IMR-90 (cell line): ENCODE results near the gene FAM168A. TPM values are rescaled to one million over a fixed set of nuclear protein-coding genes. Genes with fewer than 3 reads are reported as not detected.

Experiments
- ATAC-seq: fragments of 200-7000 bp; cut with Tn5 transposase; 2 replicates; pipeline ENCODE4 v1.9.1; 2020; ENCODE audit warnings: low read depth, mild to moderate bottlenecking, moderate library complexity
- BruUV-seq: library from RNA; stranded (reverse); fragments of 400-500 nt; replicated peaks from 2 replicates; lab custom pipeline; 2021; lab: Mats Ljungman, UMichigan
- CTCF ChIA-PET: fragments of 300-600 bp; formaldehyde crosslinking; extraction: SDS; loops from one replicate; lab custom pipeline; 2021; ENCODE audit warnings: antibody characterized with exemption; lab: Yijun Ruan, JAX
- POLR2A ChIA-PET: fragments of 300-600 bp; sonication (Branson Sonifier 250); formaldehyde crosslinking; loops from one replicate; lab custom pipeline; 2022; ENCODE audit warnings: antibody characterized with exemption; ENCODE audit not compliant: unreplicated experiment; lab: Charles Lee
- DNase-seq: peaks from one replicate; pipeline ENCODE4 v3.0.0; 2013
- H2AFZ ChIP-seq: replicated peaks from 2 replicates; pipeline ENCODE3; 2013; ENCODE audit warnings: low read length, mild to moderate bottlenecking; ENCODE audit not compliant: poor library complexity
- H2AK5ac ChIP-seq: 2 replicates; pipeline ENCODE4 v1.6.1; 2013; ENCODE audit warnings: low read depth, low read length, inconsistent platforms
- H2AK9ac ChIP-seq: replicated peaks from 2 replicates; pipeline ENCODE3; 2013; ENCODE audit warnings: mild to moderate bottlenecking, low read depth, low read length, moderate library complexity; ENCODE audit not compliant: poor library complexity
- H2BK120ac ChIP-seq: 2 replicates; pipeline ENCODE4 v1.6.1; 2013; ENCODE audit warnings: low read depth, low read length, inconsistent platforms
- H2BK15ac ChIP-seq: 3 replicates; pipeline ENCODE4 v1.6.1; 2013; ENCODE audit warnings: low read depth, low read length, inconsistent platforms
- H2BK20ac ChIP-seq: 2 replicates; pipeline ENCODE4 v1.6.1; 2013; ENCODE audit warnings: low read depth, mild to moderate bottlenecking, inconsistent platforms, low read length, moderate library complexity
- H2BK5ac ChIP-seq: 2 replicates; pipeline ENCODE4 v1.6.1; 2013; ENCODE audit warnings: mild to moderate bottlenecking, low read depth, low read length, inconsistent platforms; ENCODE audit not compliant: poor library complexity, severe bottlenecking
- H3K14ac ChIP-seq: replicated peaks from 2 replicates; pipeline ENCODE4 v1.6.1; 2013; ENCODE audit warnings: low read depth, low read length, inconsistent platforms
- H3K18ac ChIP-seq: 2 replicates; pipeline ENCODE4 v1.6.1; 2013; ENCODE audit warnings: low read depth, low read length, control low read depth
- H3K23ac ChIP-seq: 2 replicates; pipeline ENCODE4 v1.6.1; 2013; ENCODE audit warnings: low read depth, low read length, inconsistent platforms
- H3K27ac ChIP-seq: 2 replicates; pipeline ENCODE4 v1.5.1; 2013; ENCODE audit warnings: mild to moderate bottlenecking, control low read depth, low read length; ENCODE audit not compliant: insufficient read depth
- H3K27me3 ChIP-seq: 2 replicates; pipeline ENCODE4 v1.6.1; 2013; ENCODE audit warnings: low read length; ENCODE audit not compliant: control insufficient read depth, insufficient read depth
- H3K36me3 ChIP-seq: 2 replicates; pipeline ENCODE4 v1.6.1; 2013; ENCODE audit warnings: low read length, mixed read lengths; ENCODE audit not compliant: control insufficient read depth, insufficient read depth
- H3K4ac ChIP-seq: 2 replicates; pipeline ENCODE4 v1.6.1; 2013; ENCODE audit warnings: low read depth, low read length, inconsistent platforms
- H3K4me1 ChIP-seq: 2 replicates; pipeline ENCODE4 v1.6.1; 2013; ENCODE audit warnings: low read length, mixed read lengths; ENCODE audit not compliant: control insufficient read depth, insufficient read depth
- H3K4me2 ChIP-seq: 2 replicates; pipeline ENCODE4 v1.6.1; 2013; ENCODE audit warnings: low read depth, mild to moderate bottlenecking, control low read depth, low read length, moderate library complexity
- H3K4me3 ChIP-seq: 2 replicates; pipeline ENCODE4 v1.5.1; 2013; ENCODE audit warnings: low read depth, mild to moderate bottlenecking, control low read depth, low read length, moderate library complexity; ENCODE audit not compliant: insufficient read depth
- H3K56ac ChIP-seq: 2 replicates; pipeline ENCODE4 v1.6.1; 2013; ENCODE audit warnings: low read length, inconsistent platforms; ENCODE audit not compliant: insufficient read depth; ENCODE audit errors: extremely low read depth
- H3K79me1 ChIP-seq, 2 experiments: 2 replicates each; pipeline ENCODE4 v1.6.1; 2013; ENCODE audit warnings: low read length in 2 of 2, inconsistent platforms in 1 of 2, low read depth in 1 of 2
- H3K9ac ChIP-seq: 2 replicates; pipeline ENCODE4 v1.6.1; 2013; ENCODE audit warnings: low read depth, low read length, control low read depth
- H3K9me1 ChIP-seq: 2 replicates; pipeline ENCODE4 v1.6.1; 2013; ENCODE audit warnings: low read length, inconsistent platforms; ENCODE audit not compliant: insufficient read depth
- H3K9me3 ChIP-seq: 2 replicates; pipeline ENCODE4 v1.6.1; 2013; ENCODE audit warnings: low read length; ENCODE audit not compliant: control insufficient read depth, insufficient read depth
- H4K20me1 ChIP-seq: 2 replicates; pipeline ENCODE4 v1.6.1; 2013; ENCODE audit warnings: low read length, inconsistent platforms; ENCODE audit not compliant: insufficient read depth
- H4K5ac ChIP-seq: 2 replicates; pipeline ENCODE4 v1.6.1; 2013; ENCODE audit warnings: mild to moderate bottlenecking, low read depth, low read length, control low read depth
- H4K8ac ChIP-seq, 2 experiments: 2 replicates each; pipeline ENCODE4 v1.6.1; 2013; ENCODE audit warnings: low read depth in 2 of 2, low read length in 2 of 2, control low read depth in 1 of 2, inconsistent platforms in 1 of 2
- H4K91ac ChIP-seq: 2 replicates; pipeline ENCODE4 v1.6.1; 2013; ENCODE audit warnings: low read depth, low read length, inconsistent platforms; ENCODE audit not compliant: insufficient read depth
- CEBPB ChIP-seq: IDR thresholded peaks from 2 replicates; pipeline ENCODE4 v1.6.1; 2012; ENCODE audit warnings: low read depth, low read length, improper control_type of control experiment
- CHD1 ChIP-seq: IDR thresholded peaks from 2 replicates; pipeline ENCODE4 v1.6.1; 2012; ENCODE audit warnings: low read depth, low read length, improper control_type of control experiment
- ELK1 ChIP-seq: fragments of 150-350 bp; IDR thresholded peaks from 2 replicates; pipeline ENCODE4 v1.6.1; 2016; ENCODE audit warnings: low read depth, mild to moderate bottlenecking, low read length, moderate library complexity, borderline replicate concordance
- MAFK ChIP-seq: IDR thresholded peaks from 2 replicates; pipeline ENCODE4 v1.6.1; 2012; ENCODE audit warnings: low read depth, low read length, improper control_type of control experiment
- MXI1 ChIP-seq: IDR thresholded peaks from 2 replicates; pipeline ENCODE4 v1.6.1; 2012; ENCODE audit warnings: low read depth, mild to moderate bottlenecking, low read length, moderate library complexity, borderline replicate concordance
- NFE2L2 ChIP-seq: fragments of 150-350 bp; IDR thresholded peaks from 2 replicates; pipeline ENCODE4 v1.6.1; 2016; ENCODE audit warnings: low read depth, mild to moderate bottlenecking, low read length
- POLR2A ChIP-seq: IDR thresholded peaks from 2 replicates; pipeline ENCODE4 v1.6.1; 2012; ENCODE audit warnings: mild to moderate bottlenecking, low read depth, low read length
- RAD21 ChIP-seq: IDR thresholded peaks from 2 replicates; pipeline ENCODE4 v1.6.1; 2012; ENCODE audit warnings: low read length, improper control_type of control experiment
- RFX5 ChIP-seq: IDR thresholded peaks from 2 replicates; pipeline ENCODE4 v1.8.0; 2012; ENCODE audit warnings: low read depth, mild to moderate bottlenecking, low read length, moderate library complexity
- USF2 ChIP-seq: fragments of 150-350 bp; IDR thresholded peaks from 2 replicates; pipeline ENCODE4 v1.6.1; 2017; ENCODE audit warnings: mild to moderate bottlenecking, antibody characterized with exemption, low read length, low read depth
- WGBS, 2 experiments: methylation state at CpG; one replicate each; pipeline versions ENCODE4 v1.1.5 to v1.1.7; 2013; ENCODE audit warnings: missing lambda C conversion rate in 2 of 2; ENCODE audit not compliant: insufficient read length in 1 of 2; ENCODE audit errors: extremely low coverage in 2 of 2; 5-methylcytosine and 5-hydroxymethylcytosine counted together
- dilution Hi-C: fragments of 300-500 bp; cut with HindIII; formaldehyde crosslinking; loops from one replicate; pipeline ENCODE4 v1.14.3; 2018; ENCODE audit warnings: low sequenced_read_pairs; ENCODE audit not compliant: unreplicated experiment
- in situ Hi-C: fragments of 300-500 bp; cut with MboI; formaldehyde crosslinking; loops from 3 replicates; pipeline ENCODE4 v1.14.3; 2019; ENCODE audit warnings: low sequenced_read_pairs, inconsistent platforms, mixed read lengths
- intact Hi-C: fragments of 100-400 bp; cut with micrococcal nuclease; formaldehyde crosslinking; loops from 2 replicates; pipeline ENCODE4 v1.10.0; 2022
- polyA plus RNA-seq, 3 experiments: library from polyadenylated mRNA; depleted of rRNA; stranded (reverse); fragments of >200 nt; gene quantifications; 2 replicates each; pipeline ENCODE4 v1.2.3, GENCODE V29; 2012; ENCODE audit warnings: low replicate concordance in 1 of 3
- total RNA-seq: library from RNA; depleted of rRNA; stranded (reverse); fragments of >200 nt; gene quantifications from 2 replicates; pipeline ENCODE4 v1.2.3, GENCODE V29; 2012
- TF ChIP-seq, protein P1 (sequence below): conservative IDR thresholded peaks from 2 replicates; pipeline ENCODE4 v1.5.1; 2012; ENCODE audit warnings: mild to moderate bottlenecking, low read depth, low read length, improper control_type of control experiment

The FAM168A gene
- total and polyA plus RNA-seq, 2 of the 4 experiments (the other 2 are of a cell fraction), result 13.1 to 22.8 TPM

- Histone ChIP-seq H3K4me3 (no peak overlapping the region), H2BK20ac (no peak overlapping the region), H3K23ac (no peak overlapping the region), H3K14ac (no peak overlapping the region), H3K27me3 (no peaks in the 10 kb centered on the region), H3K27ac (no peak overlapping the region), H3K4ac (no peak overlapping the region), H3K4me2 (no peak overlapping the region), H3K56ac (no peak overlapping the region), H2BK120ac (no peak overlapping the region), H4K5ac (no peak overlapping the region), H3K18ac (no peak overlapping the region), H2AFZ (no peak overlapping the region), H4K91ac (no peak overlapping the region), H3K36me3 (no peaks in the 10 kb centered on the region), H3K9me1 (peaks cover 14% of the 10 kb centered on the region; the same call in 1 of the 2 replicates), H4K20me1 (peaks cover 59% of the 10 kb centered on the region; the same call in 1 of the 2 replicates), H2AK5ac (no peak overlapping the region), H3K4me1 (peaks cover 27% of the 10 kb centered on the region; the same call in 1 of the 2 replicates), H2BK15ac (no peak overlapping the region), H3K9me3 (no peaks in the 10 kb centered on the region), H3K9ac (no peak overlapping the region), H4K8ac (no peak overlapping the region), H2AK9ac (no peak overlapping the region), H3K79me1 (peaks cover 36 to 82% of the 10 kb centered on the region in 2 experiments), H2BK5ac (no peak overlapping the region)
- WGBS, 2 experiments, result 100% methylated on average over 2 of the region's 6 CpGs; no CpG with 5 or more reads in 1 of the 2 experiments
- TF ChIP-seq USF2, result no peak
- TF ChIP-seq MAFK, result no peak
- TF ChIP-seq CHD1, result no peak
- TF ChIP-seq NFE2L2, result no peak
- no peak for TF ChIP-seq RAD21
- no peak for TF ChIP-seq MXI1
- no peak for TF ChIP-seq RFX5
- no peak for TF ChIP-seq ELK1
- no peak for TF ChIP-seq CEBPB
- TF ChIP-seq, protein P1, sequence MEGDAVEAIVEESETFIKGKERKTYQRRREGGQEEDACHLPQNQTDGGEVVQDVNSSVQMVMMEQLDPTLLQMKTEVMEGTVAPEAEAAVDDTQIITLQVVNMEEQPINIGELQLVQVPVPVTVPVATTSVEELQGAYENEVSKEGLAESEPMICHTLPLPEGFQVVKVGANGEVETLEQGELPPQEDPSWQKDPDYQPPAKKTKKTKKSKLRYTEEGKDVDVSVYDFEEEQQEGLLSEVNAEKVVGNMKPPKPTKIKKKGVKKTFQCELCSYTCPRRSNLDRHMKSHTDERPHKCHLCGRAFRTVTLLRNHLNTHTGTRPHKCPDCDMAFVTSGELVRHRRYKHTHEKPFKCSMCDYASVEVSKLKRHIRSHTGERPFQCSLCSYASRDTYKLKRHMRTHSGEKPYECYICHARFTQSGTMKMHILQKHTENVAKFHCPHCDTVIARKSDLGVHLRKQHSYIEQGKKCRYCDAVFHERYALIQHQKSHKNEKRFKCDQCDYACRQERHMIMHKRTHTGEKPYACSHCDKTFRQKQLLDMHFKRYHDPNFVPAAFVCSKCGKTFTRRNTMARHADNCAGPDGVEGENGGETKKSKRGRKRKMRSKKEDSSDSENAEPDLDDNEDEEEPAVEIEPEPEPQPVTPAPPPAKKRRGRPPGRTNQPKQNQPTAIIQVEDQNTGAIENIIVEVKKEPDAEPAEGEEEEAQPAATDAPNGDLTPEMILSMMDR, result no peak
- TF ChIP-seq POLR2A, result no peak
- no TSS peak for BruUV-seq
- ChIA-PET CTCF (no interaction called here), POLR2A (no interaction called here)
- in situ Hi-C loops, result no loop called here
- dilution Hi-C loops, result no loop called here
- DNase-seq (no peak), ATAC-seq (no peak)
- intact Hi-C loops, result no loop called here
These were observed 216.3 kb downstream of the FAM168A start for GRCh38 chr11:73381589-73381988.
